OCI-LY1 (cell line): ENCODE results near the gene PCED1B.

ENCODE experiments used
- CTCF ChIP-seq: fragments of 200-600 bp; sonication (generic), shearing (Covaris generic); IDR thresholded peaks from 2 replicates; pipeline ENCODE4 v1.5.1; 2017; ENCODE audit warnings: mild to moderate bottlenecking, antibody characterized with exemption, low read length, moderate library complexity, mixed read lengths
- EZH2 ChIP-seq: fragments of 200-600 bp; sonication (generic), shearing (Covaris generic); IDR thresholded peaks from 2 replicates; pipeline ENCODE4 v1.8.0; 2017; ENCODE audit warnings: borderline replicate concordance, mixed run types, mild to moderate bottlenecking, antibody characterized with exemption, low read length, moderate library complexity, mixed read lengths

- no peak for TF ChIP-seq CTCF
- no peak for TF ChIP-seq EZH2
Measured at GRCh38 chr12:47156167-47156736, 76.8 kb downstream of the PCED1B start.
